B cell (primary cell): Measurements from ENCODE around the gene C6orf47. TPM values are rescaled to one million over a fixed set of nuclear protein-coding genes. Genes with fewer than 3 reads are reported as not detected.
A peak's percentile ranks its signal among the peaks of the same experiment; 100 is the strongest.

Experiments used
- ATAC-seq: fragments of 200-7000 bp; cut with Tn5 transposase; one replicate; pipeline ENCODE4 v1.10.0; 2021; ENCODE audit warnings: low read depth, mild to moderate bottlenecking, moderate number of reproducible peaks, moderate library complexity
- CTCF ChIA-PET: fragments of 350-600 bp; sonication (Branson Sonifier 250); formaldehyde crosslinking; loops from one replicate; lab custom pipeline; 2021; ENCODE audit warnings: antibody characterized with exemption, inconsistent platforms; lab: Charles Lee
- POLR2A ChIA-PET: fragments of 350-600 bp; sonication (Branson Sonifier 250); formaldehyde crosslinking; loops from one replicate; lab custom pipeline; 2021; ENCODE audit warnings: antibody characterized with exemption; lab: Charles Lee
- DNase-seq: peaks from one replicate; pipeline ENCODE4 v3.0.0; 2013
- H2AFZ ChIP-seq: 2 replicates; pipeline ENCODE4 v1.6.1; 2012; ENCODE audit warnings: mild to moderate bottlenecking, low read depth, low read length; ENCODE audit not compliant: insufficient read depth, poor library complexity, severe bottlenecking
- H3K27ac ChIP-seq, 2 donors: 1 replicate in 1 of 2; 2 replicates in 1 of 2; pipeline ENCODE4 v1.5.1; 2012 to 2013; ENCODE audit warnings: low read length in 2 of 2, mild to moderate bottlenecking in 2 of 2, moderate library complexity in 1 of 2
- H3K27me3 ChIP-seq, 4 experiments: fragments of 200-600 bp in 1 of 4; sonication (generic) in 1 of 4; replicated peaks in 1 of 4; 1 replicate in 2 of 4; 2 replicates in 2 of 4; pipeline versions ENCODE4 v1.6.1 to v1.7.0; 2013 to 2016; ENCODE audit warnings: low read length in 3 of 4, mild to moderate bottlenecking in 2 of 4, mixed read lengths in 1 of 4, moderate library complexity in 1 of 4; ENCODE audit not compliant: insufficient read depth in 4 of 4, control insufficient read depth in 3 of 4; ENCODE audit errors: control extremely low read depth in 1 of 4
- H3K36me3 ChIP-seq, 2 experiments: replicated peaks in 1 of 2; 1 replicate in 1 of 2; 2 replicates in 1 of 2; pipeline versions ENCODE4 v1.6.1 to v1.7.1; 2013; ENCODE audit warnings: low read length in 1 of 2; ENCODE audit not compliant: insufficient read depth in 2 of 2, control insufficient read depth in 1 of 2; ENCODE audit errors: control extremely low read depth in 1 of 2, extremely low read depth in 1 of 2
- H3K4me1 ChIP-seq, 2 donors: fragments of 200-600 bp in 1 of 2; sonication (generic) in 1 of 2; 1 replicate in 1 of 2; 2 replicates in 1 of 2; pipeline versions ENCODE4 v1.5.1 to v1.6.1; 2013 to 2017; ENCODE audit warnings: low read length in 2 of 2; ENCODE audit not compliant: control insufficient read depth in 2 of 2, insufficient read depth in 2 of 2
- H3K4me2 ChIP-seq: replicated peaks from 2 replicates; pipeline ENCODE3; 2012; ENCODE audit warnings: mild to moderate bottlenecking, low read depth, low read length; ENCODE audit not compliant: poor library complexity, severe bottlenecking
- H3K4me3 ChIP-seq, 5 experiments: fragments of 200-600 bp in 1 of 5; sonication (generic) in 1 of 5; 1 replicate in 3 of 5; 2 replicates in 2 of 5; pipeline versions ENCODE4 v1.5.1 to v1.7.0; 2011 to 2016; ENCODE audit warnings: low read length in 4 of 5, mild to moderate bottlenecking in 4 of 5, low read depth in 2 of 5, control low read depth in 1 of 5, moderate library complexity in 1 of 5; ENCODE audit not compliant: insufficient read depth in 1 of 5; ENCODE audit errors: control extremely low read depth in 1 of 5, extremely low read depth in 1 of 5
- H3K79me2 ChIP-seq: fragments of 200-600 bp; sonication (generic); one replicate; pipeline ENCODE4 v1.6.0; 2016; ENCODE audit warnings: low read length; ENCODE audit not compliant: control insufficient read depth, insufficient read depth
- H3K9ac ChIP-seq: fragments of 200-600 bp; sonication (generic); 2 replicates; pipeline ENCODE4 v1.6.1; 2017; ENCODE audit warnings: mild to moderate bottlenecking, low read length, moderate library complexity
- H3K9me3 ChIP-seq, 3 donors: one replicate each; pipeline versions ENCODE4 v1.6.1 to v1.7.1; 2013; ENCODE audit warnings: low read length in 2 of 3; ENCODE audit not compliant: control insufficient read depth in 2 of 3, insufficient read depth in 1 of 3; ENCODE audit errors: control extremely low read depth in 1 of 3
- H4K20me1 ChIP-seq: 2 replicates; pipeline ENCODE4 v1.6.0; 2012; ENCODE audit warnings: mild to moderate bottlenecking, low read length; ENCODE audit not compliant: insufficient read depth, control insufficient read depth, poor library complexity, severe bottlenecking
- H3K27ac Mint-ChIP-seq: one replicate; pipeline ENCODE4 v1.8.0; 2021; ENCODE audit warnings: mixed read lengths
- H3K27me3 Mint-ChIP-seq: one replicate; pipeline ENCODE4 v1.8.0; 2021; ENCODE audit warnings: mixed read lengths
- H3K4me1 Mint-ChIP-seq: one replicate; pipeline ENCODE4 v1.8.0; 2021; ENCODE audit warnings: mixed read lengths
- H3K4me3 Mint-ChIP-seq: one replicate; pipeline ENCODE4 v1.8.0; 2021; ENCODE audit warnings: mixed read lengths
- H3K9me3 Mint-ChIP-seq: one replicate; pipeline ENCODE4 v1.8.0; 2022; ENCODE audit warnings: mixed read lengths; ENCODE audit not compliant: insufficient read depth
- EZH2 ChIP-seq: IDR thresholded peaks from 2 replicates; pipeline ENCODE4 v1.6.1; 2012; ENCODE audit warnings: borderline replicate concordance, low read depth, mild to moderate bottlenecking, moderate library complexity, low read length; ENCODE audit not compliant: insufficient read depth, poor library complexity, severe bottlenecking
- WGBS: methylation state at CpG from one replicate; pipeline ENCODE4 v1.1.5; 2013; ENCODE audit warnings: missing lambda C conversion rate; ENCODE audit not compliant: insufficient coverage; 5-methylcytosine and 5-hydroxymethylcytosine counted together
- intact Hi-C: fragments of 100-400 bp; cut with micrococcal nuclease; formaldehyde crosslinking; loops from one replicate; pipeline ENCODE4 v1.10.0; 2022
- polyA plus RNA-seq: library from polyadenylated mRNA; depleted of rRNA; stranded (reverse); fragments of >200 nt; gene quantifications from 2 replicates; pipeline ENCODE4 v1.2.3, GENCODE V29; 2012
- total RNA-seq, 2 donors: library from RNA; stranded (reverse); fragments of 120-200 nt in 1 of 2; gene quantifications; 1 replicate in 1 of 2; 2 replicates in 1 of 2; pipeline versions ENCODE4 v1.2.3 to v1.2.4, GENCODE V29; 2013 to 2022
- TF ChIP-seq, protein P1 (sequence below): fragments of 200-600 bp; IDR thresholded peaks from one replicate; pipeline ENCODE4 v1.8.0; 2022; ENCODE audit warnings: antibody characterized with exemption, mild to moderate bottlenecking

C6orf47 gene
- total and polyA plus RNA-seq, 2 donors (not counting 1 experiment from before 2014, with no cell fraction given): 7.6 to 34.0 TPM

DNA sequence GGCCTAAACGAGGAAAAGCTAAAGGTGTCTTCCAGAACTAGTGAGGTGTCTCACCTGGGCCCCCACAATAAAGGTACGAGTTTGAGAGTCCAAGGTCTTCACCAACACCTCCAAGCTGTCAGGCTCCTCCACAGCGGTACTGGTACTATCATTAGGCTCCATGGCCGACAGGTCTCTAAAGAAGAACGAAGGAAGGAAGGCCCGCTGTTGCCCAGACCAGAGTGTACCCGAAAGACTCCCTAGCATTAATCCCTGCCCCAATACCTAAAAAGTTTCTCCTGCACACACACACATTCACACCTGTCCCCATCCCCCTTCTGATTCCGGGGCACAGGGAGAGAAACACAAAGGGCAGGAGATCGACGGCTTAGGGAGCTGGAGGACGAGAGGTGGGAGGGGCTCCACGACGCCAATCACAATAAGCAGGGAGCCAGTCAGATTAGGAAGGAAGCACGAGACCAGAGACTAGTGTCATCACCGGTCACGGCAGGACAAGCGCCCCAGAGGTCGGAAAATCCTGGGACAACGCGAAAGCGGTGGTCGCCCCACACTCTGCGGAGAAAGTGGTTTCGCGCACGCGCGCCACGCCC, 8.9 kb downstream of the C6orf47 start:
- H3K4me3 Mint-ChIP-seq: peak overlapping the region; percentile 98
- H3K9me3 ChIP-seq: no peaks in the 10 kb centered on the region
- ChIA-PET CTCF (interaction anchor here (0.6 to 2.2 kb wide), 8 partner anchors 9 to 1037 kb away, joined by 3 to 10 read pairs (median 4); partner anchors contain the start of genes C6orf47, CSNK2B and GPANK1), POLR2A (interaction anchor here (0.6 to 3.0 kb wide), 19 partner anchors 11 to 1135 kb away, joined by 3 to 57 read pairs (median 5); partner anchors contain the start of genes ABHD16A, C6orf47, CLIC1 and CSNK2B)
- peak overlapping the region; percentile 97 to 98 for H3K27ac ChIP-seq
- H3K27me3 Mint-ChIP-seq: no peaks in the 10 kb centered on the region
- ATAC-seq (no peak), DNase-seq (no peak)
- peak overlapping the region; percentile 87 for H3K4me2 ChIP-seq
- no peak for TF ChIP-seq EZH2
- TF ChIP-seq, protein P1, sequence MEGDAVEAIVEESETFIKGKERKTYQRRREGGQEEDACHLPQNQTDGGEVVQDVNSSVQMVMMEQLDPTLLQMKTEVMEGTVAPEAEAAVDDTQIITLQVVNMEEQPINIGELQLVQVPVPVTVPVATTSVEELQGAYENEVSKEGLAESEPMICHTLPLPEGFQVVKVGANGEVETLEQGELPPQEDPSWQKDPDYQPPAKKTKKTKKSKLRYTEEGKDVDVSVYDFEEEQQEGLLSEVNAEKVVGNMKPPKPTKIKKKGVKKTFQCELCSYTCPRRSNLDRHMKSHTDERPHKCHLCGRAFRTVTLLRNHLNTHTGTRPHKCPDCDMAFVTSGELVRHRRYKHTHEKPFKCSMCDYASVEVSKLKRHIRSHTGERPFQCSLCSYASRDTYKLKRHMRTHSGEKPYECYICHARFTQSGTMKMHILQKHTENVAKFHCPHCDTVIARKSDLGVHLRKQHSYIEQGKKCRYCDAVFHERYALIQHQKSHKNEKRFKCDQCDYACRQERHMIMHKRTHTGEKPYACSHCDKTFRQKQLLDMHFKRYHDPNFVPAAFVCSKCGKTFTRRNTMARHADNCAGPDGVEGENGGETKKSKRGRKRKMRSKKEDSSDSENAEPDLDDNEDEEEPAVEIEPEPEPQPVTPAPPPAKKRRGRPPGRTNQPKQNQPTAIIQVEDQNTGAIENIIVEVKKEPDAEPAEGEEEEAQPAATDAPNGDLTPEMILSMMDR: no peak
- H3K27ac Mint-ChIP-seq: peak overlapping the region; percentile 100
- H4K20me1 ChIP-seq: peaks cover 20% of the 10 kb centered on the region
- intact Hi-C loops: loop anchor here (1.0 to 10.0 kb wide), 9 partner anchors 9 to 1437 kb away; partner anchors contain the start of genes C6orf47, EHMT2, NEU1 and PRRC2A
- no peaks in the 10 kb centered on the region for H3K9me3 Mint-ChIP-seq
- peaks cover 17 to 19% of the 10 kb centered on the region in 2 donors for H3K4me1 ChIP-seq
- WGBS: 5% methylated on average over 26 of the region's 29 CpGs
- no peaks in the 10 kb centered on the region for H3K27me3 ChIP-seq
- H3K79me2 ChIP-seq: peaks cover 86% of the 10 kb centered on the region
- H3K36me3 ChIP-seq: peaks cover 2 to 35% of the 10 kb centered on the region in 2 experiments
- H3K4me1 Mint-ChIP-seq: peaks cover 41% of the 10 kb centered on the region
- H2AFZ ChIP-seq: peak overlapping the region; percentile 76
- H3K9ac ChIP-seq: peak overlapping the region; percentile 98
- H3K4me3 ChIP-seq: peak overlapping the region; percentile 66 to 96 (median 86)

DNA sequence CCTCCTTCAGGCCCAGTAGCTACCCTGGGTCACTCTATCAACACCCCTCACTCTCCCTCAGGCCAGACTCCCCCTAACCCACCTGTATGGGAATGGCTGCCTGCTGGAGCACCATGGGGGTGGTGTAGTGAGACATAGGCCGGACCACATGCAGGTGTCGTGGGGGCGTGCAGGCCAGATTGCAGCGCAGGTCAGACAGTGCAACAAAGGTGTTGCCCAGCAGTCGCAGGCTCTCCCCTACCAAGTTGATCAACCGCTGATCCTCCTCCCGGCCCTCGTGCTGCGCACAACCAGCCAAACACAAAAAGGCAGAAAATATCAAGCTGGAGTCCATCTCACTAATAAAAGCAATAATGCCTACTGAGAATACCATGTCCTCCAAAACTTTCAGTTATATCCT, 15.3 kb downstream of the C6orf47 start:
- POLR2A ChIA-PET: interaction anchor here (0.6 kb wide), 1 partner anchor 533 kb away, joined by 8 read pairs; the partner anchor contains the start of gene RNF5
- CTCF ChIA-PET: no interaction called here

More for the DNA sequence above, 15.3 kb downstream of the C6orf47 start:
- peaks cover 33% of the 10 kb centered on the region for H3K79me2 ChIP-seq
- Mint-ChIP-seq H3K4me1 (peaks cover 5% of the 10 kb centered on the region), H3K9me3 (no peaks in the 10 kb centered on the region), H3K27ac (peak overlapping the region; percentile 32), H3K27me3 (no peaks in the 10 kb centered on the region), H3K4me3 (no peak overlapping the region)
- TF ChIP-seq, protein P1: no peak
- no peak for TF ChIP-seq EZH2
- no peak overlapping the region for H3K4me2 ChIP-seq
- no peaks in the 10 kb centered on the region for H3K4me1 ChIP-seq
- 98% methylated on average over 9 of the region's 9 CpGs for WGBS
- H3K36me3 ChIP-seq: peaks cover 5 to 87% of the 10 kb centered on the region in 2 experiments
- H3K27ac ChIP-seq: no peak overlapping the region
- H2AFZ ChIP-seq: no peak overlapping the region
- ATAC-seq: no peak
- DNase-seq: no peak
- no peaks in the 10 kb centered on the region for H3K9me3 ChIP-seq
- no peak overlapping the region for H3K4me3 ChIP-seq
- H3K27me3 ChIP-seq: no peaks in the 10 kb centered on the region
- intact Hi-C loops: no loop called here
- no peak overlapping the region for H3K9ac ChIP-seq
- peaks cover 38% of the 10 kb centered on the region for H4K20me1 ChIP-seq
